Retinal pigment epithelial cell (primary cell): ENCODE results near the gene DLGAP1.

ENCODE experiments used
- DNase-seq: peaks from one replicate; pipeline ENCODE4 v3.0.0-alpha.2; 2010; ENCODE audit warnings: low read depth
- H3K4me3 ChIP-seq: 2 replicates; pipeline ENCODE4 v1.5.1; 2011; ENCODE audit warnings: mild to moderate bottlenecking, low read length, control low read depth, moderate library complexity
- CTCF ChIP-seq: conservative IDR thresholded peaks from 2 replicates; pipeline ENCODE4 v1.5.1; 2011; ENCODE audit warnings: low read depth, low read length, control low read depth, inconsistent platforms

Gene DLGAP1

GRCh38 chr18:4102901-4103300, 352.2 kb downstream of the DLGAP1 start:
- H3K4me3 ChIP-seq = no peak overlapping the region
- no peak for TF ChIP-seq CTCF
- no peak for DNase-seq

GRCh38 chr18:4101009-4101408, 354.1 kb downstream of the DLGAP1 start:
- no peak for TF ChIP-seq CTCF
- H3K4me3 ChIP-seq = no peak overlapping the region
- no peak for DNase-seq

GRCh38 chr18:4096486-4096885, 358.6 kb downstream of the DLGAP1 start:
- H3K4me3 ChIP-seq = no peak overlapping the region
- no peak for TF ChIP-seq CTCF
- DNase-seq = no peak

GRCh38 chr18:4093676-4094075, 361.4 kb downstream of the DLGAP1 start:
- TF ChIP-seq CTCF = no peak
- DNase-seq = no peak
- no peak overlapping the region for H3K4me3 ChIP-seq

- TF ChIP-seq CTCF = no peak
- H3K4me3 ChIP-seq = no peak overlapping the region
- no peak for DNase-seq
These were observed 370.7 kb downstream of the DLGAP1 start for GRCh38 chr18:4084382-4084900.

- no peak for DNase-seq
- H3K4me3 ChIP-seq = no peak overlapping the region
- no peak for TF ChIP-seq CTCF
These were observed 376.9 kb downstream of the DLGAP1 start for GRCh38 chr18:4078246-4078645.

GRCh38 chr18:4077721-4078120, 377.4 kb downstream of the DLGAP1 start:
- DNase-seq = no peak
- H3K4me3 ChIP-seq = no peak overlapping the region
- TF ChIP-seq CTCF = no peak
